ENCODE data around the gene ERC2.

ERC2 gene

DNA sequence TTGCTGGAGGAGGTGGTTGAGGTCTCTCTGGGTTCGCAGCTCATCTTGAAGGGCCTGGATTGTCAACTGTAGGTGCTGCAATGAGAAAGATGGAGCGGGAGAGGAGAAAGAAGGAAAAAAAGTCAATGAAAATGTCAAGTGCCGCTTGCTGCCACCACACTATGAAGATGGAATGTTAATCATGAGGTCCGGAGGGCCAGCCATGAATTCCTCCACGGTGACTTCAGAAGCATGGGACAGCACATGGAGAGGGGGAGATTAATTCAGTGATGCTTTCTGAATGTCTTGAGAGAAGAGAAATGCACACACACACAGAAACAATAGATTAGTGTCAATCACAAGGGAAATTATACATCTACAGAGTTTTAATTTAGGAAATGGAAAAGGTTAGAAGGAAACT is 171.9 kb downstream of the ERC2 start:
- Histone ChIP-seq H3K4me1 (ENCODE audit: control insufficient read depth, insufficient read depth, low read length, poor library complexity, severe bottlenecking) (no peaks in the 10 kb centered on the region), H3K27ac (ENCODE audit: low read depth, low read length, severe bottlenecking) (no peak overlapping the region), H3K36me3 (ENCODE audit: control insufficient read depth, insufficient read depth, low read length) (no peaks in the 10 kb centered on the region), H3K9me3 (ENCODE audit: control insufficient read depth, low read length) (peaks cover 5% of the 10 kb centered on the region), H3K4me3 (ENCODE audit: extremely low read depth, insufficient read depth, low read length, poor library complexity, severe bottlenecking) (no peak overlapping the region)
- WGBS, 2 experiments (ENCODE audit: insufficient coverage in 2 of 2): 71 to 89% methylated on average over 5 of the region's 5 CpGs

DNA sequence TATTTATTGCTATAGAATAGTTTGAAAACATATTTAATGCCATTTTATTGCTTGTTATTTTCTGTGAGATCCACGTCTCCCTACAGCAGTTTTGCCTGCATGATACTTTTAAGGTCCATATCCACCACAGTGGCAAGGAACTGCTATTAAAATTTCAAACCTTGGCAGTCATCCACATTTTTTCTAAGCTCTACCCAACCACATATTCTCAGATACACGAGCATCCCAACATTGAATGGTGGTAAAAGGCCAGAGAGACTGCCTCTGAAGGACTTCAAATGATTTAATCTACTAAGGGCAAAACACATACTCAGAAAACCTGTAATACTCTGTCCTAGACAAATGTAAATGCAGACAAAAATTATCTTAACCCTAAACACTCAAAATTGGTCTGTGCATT is 173.1 kb downstream of the ERC2 start:
- H3K36me3 ChIP-seq (ENCODE audit: control insufficient read depth, insufficient read depth, low read length): no peaks in the 10 kb centered on the region
- WGBS, 2 experiments (ENCODE audit: insufficient coverage in 2 of 2): 83 to 100% methylated on average over 1 to 2 of the region's 2 CpGs
- no peak overlapping the region for H3K4me3 ChIP-seq (ENCODE audit: extremely low read depth, insufficient read depth, low read length, poor library complexity, severe bottlenecking)
- no peaks in the 10 kb centered on the region for H3K4me1 ChIP-seq (ENCODE audit: control insufficient read depth, insufficient read depth, low read length, poor library complexity, severe bottlenecking)
- peaks cover 5% of the 10 kb centered on the region for H3K9me3 ChIP-seq (ENCODE audit: control insufficient read depth, low read length)
- H3K27ac ChIP-seq (ENCODE audit: low read depth, low read length, severe bottlenecking): no peak overlapping the region

DNA sequence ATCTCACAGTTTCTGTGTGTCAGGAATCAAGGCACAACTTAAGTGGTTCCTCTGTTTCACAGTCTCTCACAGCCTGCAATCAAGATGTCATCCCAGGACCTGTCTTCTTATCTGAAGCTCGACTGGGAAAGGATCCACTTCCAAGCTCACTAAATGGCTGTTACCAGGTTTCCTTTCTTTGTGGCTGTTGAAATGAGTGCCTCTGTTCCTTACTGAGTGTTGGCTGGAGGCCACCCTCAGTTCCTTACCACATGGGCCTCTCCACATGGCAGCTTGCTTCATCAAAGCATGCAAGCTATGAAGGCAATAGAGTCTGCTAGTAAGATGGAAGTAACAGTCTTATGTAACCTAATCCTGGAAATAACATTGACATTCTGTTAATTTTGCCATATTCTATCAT is 174.0 kb downstream of the ERC2 start:
- WGBS, 2 experiments (ENCODE audit: insufficient coverage in 2 of 2): no CpG with 5 or more reads among the region's 1 CpG
- no peaks in the 10 kb centered on the region for H3K4me1 ChIP-seq (ENCODE audit: control insufficient read depth, insufficient read depth, low read length, poor library complexity, severe bottlenecking)
- H3K9me3 ChIP-seq (ENCODE audit: control insufficient read depth, low read length): peaks cover 5% of the 10 kb centered on the region
- no peak overlapping the region for H3K4me3 ChIP-seq (ENCODE audit: extremely low read depth, insufficient read depth, low read length, poor library complexity, severe bottlenecking)
- no peak overlapping the region for H3K27ac ChIP-seq (ENCODE audit: low read depth, low read length, severe bottlenecking)
- H3K36me3 ChIP-seq (ENCODE audit: control insufficient read depth, insufficient read depth, low read length): no peaks in the 10 kb centered on the region

DNA sequence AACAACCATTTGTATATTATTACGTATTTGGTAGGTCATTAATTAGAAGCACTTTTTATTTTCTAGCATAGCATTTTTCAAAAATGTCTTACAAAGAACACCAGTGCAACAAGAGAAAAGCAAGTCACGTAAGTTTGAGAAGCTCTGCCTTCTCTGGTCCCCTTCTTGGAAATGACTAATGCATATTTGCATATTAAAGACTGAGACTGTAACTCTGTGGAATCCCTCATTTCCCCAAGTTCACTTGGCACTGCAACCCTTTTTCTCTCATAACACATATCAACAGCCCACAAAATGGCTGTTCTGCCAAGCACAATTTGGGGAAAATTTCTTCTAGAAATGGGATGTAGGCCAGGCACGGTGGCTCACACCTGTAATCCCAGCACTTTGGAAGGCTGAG is 176.3 kb downstream of the ERC2 start:
- H3K9me3 ChIP-seq (ENCODE audit: control insufficient read depth, low read length): no peaks in the 10 kb centered on the region
- no peak overlapping the region for H3K27ac ChIP-seq (ENCODE audit: low read depth, low read length, severe bottlenecking)
- H3K4me3 ChIP-seq (ENCODE audit: extremely low read depth, insufficient read depth, low read length, poor library complexity, severe bottlenecking): no peak overlapping the region
- H3K36me3 ChIP-seq (ENCODE audit: control insufficient read depth, insufficient read depth, low read length): no peaks in the 10 kb centered on the region
- H3K4me1 ChIP-seq (ENCODE audit: control insufficient read depth, insufficient read depth, low read length, poor library complexity, severe bottlenecking): no peaks in the 10 kb centered on the region
- 83% methylated on average over 2 of the region's 3 CpGs; no CpG with 5 or more reads in 1 of the 2 experiments for WGBS, 2 experiments (ENCODE audit: insufficient coverage in 2 of 2)

DNA sequence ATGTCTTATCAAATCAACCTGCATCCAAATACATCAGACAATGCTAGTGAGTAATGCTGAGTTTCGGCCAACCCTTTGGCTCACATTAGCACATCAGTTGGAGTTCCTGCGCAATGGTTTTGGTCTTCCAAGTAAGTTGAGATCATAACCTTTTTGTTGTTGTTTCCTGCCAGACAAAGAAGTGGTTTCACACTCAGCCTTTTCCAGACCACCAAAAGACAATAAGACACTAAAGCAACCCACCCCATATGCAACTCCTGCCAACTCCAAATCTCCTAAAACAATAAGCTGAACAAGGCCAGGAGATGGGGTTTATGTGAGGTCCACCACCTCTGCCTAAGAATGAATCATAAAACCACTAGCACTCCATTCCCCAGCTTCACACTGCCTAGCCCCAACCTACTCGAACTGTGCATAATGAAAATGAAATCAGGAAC is 177.0 kb downstream of the ERC2 start:
- 88% methylated on average over 1 of the region's 3 CpGs; no CpG with 5 or more reads in 1 of the 2 experiments for WGBS, 2 experiments (ENCODE audit: insufficient coverage in 2 of 2)
- H3K36me3 ChIP-seq (ENCODE audit: control insufficient read depth, insufficient read depth, low read length): no peaks in the 10 kb centered on the region
- H3K9me3 ChIP-seq (ENCODE audit: control insufficient read depth, low read length): no peaks in the 10 kb centered on the region
- H3K4me3 ChIP-seq (ENCODE audit: extremely low read depth, insufficient read depth, low read length, poor library complexity, severe bottlenecking): no peak overlapping the region
- H3K27ac ChIP-seq (ENCODE audit: low read depth, low read length, severe bottlenecking): no peak overlapping the region
- no peaks in the 10 kb centered on the region for H3K4me1 ChIP-seq (ENCODE audit: control insufficient read depth, insufficient read depth, low read length, poor library complexity, severe bottlenecking)

DNA sequence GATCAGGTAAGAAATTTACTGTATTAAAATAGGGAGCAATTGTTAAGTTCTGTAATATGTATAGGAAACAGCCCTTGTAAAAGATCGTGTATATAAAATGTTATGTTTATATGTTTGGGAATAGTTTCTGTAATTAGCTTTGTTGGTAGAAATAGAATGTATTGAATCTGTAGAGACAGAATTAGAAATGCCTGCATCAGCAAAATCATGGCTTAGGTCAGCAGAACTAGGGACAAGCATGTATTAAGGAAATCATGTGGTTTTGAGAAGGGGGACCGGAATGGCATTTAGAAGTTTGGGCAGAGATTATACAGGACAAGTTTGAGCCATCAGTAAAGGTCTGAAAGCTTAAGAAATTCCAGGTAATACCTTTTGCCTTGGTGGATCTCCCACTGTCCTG is 177.9 kb downstream of the ERC2 start:
- no peaks in the 10 kb centered on the region for H3K36me3 ChIP-seq (ENCODE audit: control insufficient read depth, insufficient read depth, low read length)
- H3K9me3 ChIP-seq (ENCODE audit: control insufficient read depth, low read length): no peaks in the 10 kb centered on the region
- 81 to 94% methylated on average over 2 of the region's 2 CpGs for WGBS, 2 experiments (ENCODE audit: insufficient coverage in 2 of 2)
- peaks cover 4% of the 10 kb centered on the region for H3K4me1 ChIP-seq (ENCODE audit: control insufficient read depth, insufficient read depth, low read length, poor library complexity, severe bottlenecking)
- H3K27ac ChIP-seq (ENCODE audit: low read depth, low read length, severe bottlenecking): no peak overlapping the region
- no peak overlapping the region for H3K4me3 ChIP-seq (ENCODE audit: extremely low read depth, insufficient read depth, low read length, poor library complexity, severe bottlenecking)

DNA sequence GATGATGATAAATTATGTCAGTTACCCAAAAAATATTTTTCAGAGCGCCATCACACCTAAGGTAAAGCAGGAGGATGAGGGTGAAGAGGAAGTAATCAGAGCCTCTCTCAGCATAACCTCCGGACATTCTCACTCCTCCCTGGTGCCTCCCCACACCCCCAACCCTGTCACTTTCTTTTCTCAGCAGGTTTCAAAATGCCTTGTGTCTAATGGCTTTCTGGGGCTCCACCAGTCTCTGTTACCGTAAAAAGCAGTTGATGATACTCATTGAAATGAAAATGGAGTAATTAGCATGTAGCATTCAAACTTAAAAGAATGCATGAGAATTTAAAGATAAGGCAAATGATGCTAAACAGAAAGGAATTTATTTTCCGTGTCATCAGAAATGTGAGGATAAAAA is 180.0 kb downstream of the ERC2 start:
- Histone ChIP-seq H3K9me3 (ENCODE audit: control insufficient read depth, low read length) (no peaks in the 10 kb centered on the region), H3K27ac (ENCODE audit: low read depth, low read length, severe bottlenecking) (no peak overlapping the region), H3K36me3 (ENCODE audit: control insufficient read depth, insufficient read depth, low read length) (no peaks in the 10 kb centered on the region), H3K4me3 (ENCODE audit: extremely low read depth, insufficient read depth, low read length, poor library complexity, severe bottlenecking) (no peak overlapping the region), H3K4me1 (ENCODE audit: control insufficient read depth, insufficient read depth, low read length, poor library complexity, severe bottlenecking) (peaks cover 8% of the 10 kb centered on the region)
- WGBS, 2 experiments (ENCODE audit: insufficient coverage in 2 of 2): 17 to 45% methylated on average over 2 to 3 of the region's 4 CpGs

DNA sequence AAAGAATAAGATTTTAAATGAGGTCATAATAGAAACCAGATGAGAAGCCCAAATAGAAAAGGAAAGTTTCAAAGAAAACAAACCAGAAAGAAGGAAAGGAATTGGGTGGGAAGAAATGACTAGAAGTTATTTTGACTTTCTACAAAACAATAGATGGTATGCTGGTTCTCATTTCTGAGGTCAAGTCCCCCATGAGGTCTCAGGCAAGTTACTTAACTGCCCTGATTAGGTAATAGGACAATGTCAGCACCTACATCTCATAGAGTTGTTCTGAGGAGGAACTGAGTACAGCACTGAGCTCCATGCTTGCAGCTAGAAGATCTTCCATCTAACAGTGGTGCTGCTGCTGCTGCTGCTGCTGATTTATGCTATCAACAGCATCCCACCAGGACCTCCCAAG is 185.9 kb downstream of the ERC2 start:
- Histone ChIP-seq H3K4me1 (ENCODE audit: control insufficient read depth, insufficient read depth, low read length, poor library complexity, severe bottlenecking) (peaks cover 9% of the 10 kb centered on the region), H3K27ac (ENCODE audit: low read depth, low read length, severe bottlenecking) (no peak overlapping the region), H3K9me3 (ENCODE audit: control insufficient read depth, low read length) (no peaks in the 10 kb centered on the region), H3K4me3 (ENCODE audit: extremely low read depth, insufficient read depth, low read length, poor library complexity, severe bottlenecking) (no peak overlapping the region), H3K36me3 (ENCODE audit: control insufficient read depth, insufficient read depth, low read length) (no peaks in the 10 kb centered on the region)

DNA sequence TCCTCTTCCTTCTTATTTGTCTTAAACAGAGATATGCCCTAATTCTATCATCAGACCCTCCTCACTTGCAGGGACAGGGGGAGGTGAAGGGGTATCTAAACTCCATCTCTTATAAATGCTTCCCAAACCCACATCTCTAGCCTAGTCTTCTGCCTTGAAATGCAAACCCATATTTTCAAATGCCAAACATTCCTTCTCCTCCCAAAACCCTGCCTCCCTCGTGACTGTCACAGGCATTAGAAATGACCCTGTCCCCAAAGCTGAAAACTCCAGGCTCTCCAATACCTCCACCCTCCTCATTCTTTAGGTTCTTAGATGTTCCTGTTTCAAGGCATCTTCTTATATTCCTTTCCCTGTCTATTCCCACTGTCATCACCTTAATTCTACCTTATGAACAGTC is 191.0 kb downstream of the ERC2 start:
- Histone ChIP-seq H3K4me3 (ENCODE audit: extremely low read depth, insufficient read depth, low read length, poor library complexity, severe bottlenecking) (no peak overlapping the region), H3K27ac (ENCODE audit: low read depth, low read length, severe bottlenecking) (no peak overlapping the region), H3K9me3 (ENCODE audit: control insufficient read depth, low read length) (no peaks in the 10 kb centered on the region), H3K36me3 (ENCODE audit: control insufficient read depth, insufficient read depth, low read length) (no peaks in the 10 kb centered on the region), H3K4me1 (ENCODE audit: control insufficient read depth, insufficient read depth, low read length, poor library complexity, severe bottlenecking) (peaks cover 5% of the 10 kb centered on the region)
- 71% methylated on average over 1 of the region's 1 CpG; no CpG with 5 or more reads in 1 of the 2 experiments for WGBS, 2 experiments (ENCODE audit: insufficient coverage in 2 of 2)

DNA sequence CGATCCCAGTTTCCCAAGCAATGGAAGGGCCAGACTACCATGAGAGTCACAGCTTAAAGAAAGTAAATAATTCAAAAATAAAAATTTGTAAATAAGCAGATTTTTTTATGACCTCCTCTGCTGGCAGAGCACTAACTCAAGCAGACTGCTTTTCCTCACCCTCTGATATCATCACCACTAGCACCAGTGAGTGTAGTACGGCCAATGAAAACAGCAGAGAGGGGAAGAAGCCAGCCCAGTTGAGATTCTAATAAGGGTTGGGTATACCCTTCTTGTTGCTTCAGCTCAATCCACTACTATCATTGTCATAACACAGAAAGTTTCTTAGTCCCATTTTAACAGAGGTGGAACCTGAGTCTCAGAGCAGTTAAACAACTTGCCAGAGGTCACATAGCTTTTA is 193.1 kb downstream of the ERC2 start:
- no peaks in the 10 kb centered on the region for H3K9me3 ChIP-seq (ENCODE audit: control insufficient read depth, low read length)
- WGBS, 2 experiments (ENCODE audit: insufficient coverage in 2 of 2): 100% methylated on average over 1 of the region's 2 CpGs; no CpG with 5 or more reads in 1 of the 2 experiments

DNA sequence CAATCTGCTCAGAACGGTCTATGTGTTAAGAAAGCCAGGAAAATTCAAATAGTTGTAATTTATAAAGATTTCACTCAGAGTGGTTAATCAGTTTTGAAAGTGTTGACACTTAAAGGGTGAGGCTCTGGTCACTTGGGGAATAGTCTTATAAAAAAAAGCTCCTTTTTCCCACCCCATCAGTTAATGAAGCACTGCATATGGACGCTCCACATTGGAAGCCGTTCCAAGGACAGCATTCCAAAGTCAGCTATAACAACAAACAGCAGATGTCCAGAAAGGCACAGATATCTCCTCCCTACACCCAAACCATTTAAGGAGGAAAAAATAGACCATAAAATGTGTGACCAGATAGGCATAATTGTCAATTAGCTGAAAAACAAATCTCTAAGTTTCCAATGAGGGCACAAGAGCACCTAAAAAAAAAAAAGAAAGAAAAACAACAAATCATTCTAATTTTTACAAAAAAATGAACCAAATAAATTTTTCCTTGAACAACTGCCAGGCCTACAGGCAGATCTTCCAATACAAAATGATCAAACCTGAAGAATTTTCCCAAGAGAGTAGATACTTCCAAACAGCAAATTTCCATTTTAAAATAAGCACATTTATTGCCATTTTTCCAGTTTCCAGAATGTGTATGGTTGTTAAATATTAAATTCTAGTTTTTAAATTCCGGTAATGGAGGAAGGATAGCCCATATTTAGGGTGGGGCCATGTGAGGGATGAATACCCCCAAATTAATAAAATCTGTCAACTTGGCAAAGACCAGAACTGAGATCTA is 198.3 kb downstream of the ERC2 start:
- WGBS, 2 experiments (ENCODE audit: insufficient coverage in 2 of 2): 100% methylated on average over 1 of the region's 4 CpGs; no CpG with 5 or more reads in 1 of the 2 experiments
- Histone ChIP-seq H3K27ac (ENCODE audit: low read depth, low read length, severe bottlenecking) (no peak overlapping the region), H3K9me3 (ENCODE audit: control insufficient read depth, low read length) (peaks cover 6% of the 10 kb centered on the region), H3K4me1 (ENCODE audit: control insufficient read depth, insufficient read depth, low read length, poor library complexity, severe bottlenecking) (peaks cover 3% of the 10 kb centered on the region), H3K36me3 (ENCODE audit: control insufficient read depth, insufficient read depth, low read length) (no peaks in the 10 kb centered on the region), H3K4me3 (ENCODE audit: extremely low read depth, insufficient read depth, low read length, poor library complexity, severe bottlenecking) (no peak overlapping the region)

More for the DNA sequence above, 193.1 kb downstream of the ERC2 start:
- peaks cover 5% of the 10 kb centered on the region for H3K4me1 ChIP-seq (ENCODE audit: control insufficient read depth, insufficient read depth, low read length, poor library complexity, severe bottlenecking)
- no peak overlapping the region for H3K27ac ChIP-seq (ENCODE audit: low read depth, low read length, severe bottlenecking)
- H3K36me3 ChIP-seq (ENCODE audit: control insufficient read depth, insufficient read depth, low read length): no peaks in the 10 kb centered on the region
- H3K4me3 ChIP-seq (ENCODE audit: extremely low read depth, insufficient read depth, low read length, poor library complexity, severe bottlenecking): no peak overlapping the region
